K562 (cell line): ENCODE data around the gene LRRC4B. TPM values are rescaled to one million over a fixed set of nuclear protein-coding genes. Genes with fewer than 3 reads are reported as not detected.

Experiments used
- ARID4B ChIP-seq: sonication (generic); formaldehyde crosslinking; IDR thresholded peaks from 2 replicates; pipeline ENCODE4 v1.8.0; 2022; ENCODE audit warnings: mild to moderate bottlenecking, missing genetic modification reagents
- CREB3 ChIP-seq: fragments of 450-650 bp; conservative IDR thresholded peaks from 2 replicates; pipeline ENCODE4 v1.6.1; 2016; ENCODE audit warnings: missing genetic modification characterization, low read depth, mild to moderate bottlenecking, missing compliant biosample characterization, moderate library complexity
- E2F5 ChIP-seq: sonication (generic); formaldehyde crosslinking; IDR thresholded peaks from 2 replicates; pipeline ENCODE4 v1.8.0; 2022; ENCODE audit warnings: mild to moderate bottlenecking, missing genetic modification reagents
- EGR1 ChIP-seq: fragments of 450-650 bp; conservative IDR thresholded peaks from 2 replicates; pipeline ENCODE4 v1.6.1; 2017; ENCODE audit warnings: mild to moderate bottlenecking
- ELF2 ChIP-seq: fragments of 250-450 bp; sonication (Bioruptor Pico); IDR thresholded peaks from 2 replicates; pipeline ENCODE4 v1.5.0; 2021; ENCODE audit warnings: mild to moderate bottlenecking
- GABPB1 ChIP-seq: sonication (generic); formaldehyde crosslinking; IDR thresholded peaks from 2 replicates; pipeline ENCODE4 v1.8.0; 2022; ENCODE audit warnings: mild to moderate bottlenecking, missing genetic modification reagents
- GTF2A2 ChIP-seq: IDR thresholded peaks from 2 replicates; pipeline ENCODE4 v1.6.1; 2016; ENCODE audit warnings: mild to moderate bottlenecking, missing genetic modification characterization, missing compliant biosample characterization
- MYC ChIP-seq, 2 experiments: fragments of 250-450 bp in 1 of 2; sonication (Bioruptor Pico) in 1 of 2; IDR thresholded peaks; 2 replicates each; pipeline versions ENCODE4 v1.5.1 to v1.6.1; 2012 to 2021; ENCODE audit warnings: low read depth in 2 of 2, borderline replicate concordance in 1 of 2, improper control_type of control experiment in 1 of 2, low read length in 1 of 2, mild to moderate bottlenecking in 1 of 2, moderate library complexity in 1 of 2
- STAT6 ChIP-seq: sonication (generic); formaldehyde crosslinking; IDR thresholded peaks from 2 replicates; pipeline ENCODE4 v1.8.1; 2023; ENCODE audit warnings: mild to moderate bottlenecking, missing genetic modification reagents
- ZHX1 ChIP-seq: fragments of 150-350 bp; conservative IDR thresholded peaks from 2 replicates; pipeline ENCODE4 v1.6.1; 2014; ENCODE audit warnings: low read length
- ZNF143 ChIP-seq: sonication (generic); formaldehyde crosslinking; IDR thresholded peaks from 2 replicates; pipeline ENCODE4 v1.9.0; 2022; ENCODE audit warnings: mild to moderate bottlenecking, missing genetic modification reagents
- ZNF280A ChIP-seq: fragments of 450-650 bp; IDR thresholded peaks from 2 replicates; pipeline ENCODE4 v1.6.1; 2018; ENCODE audit warnings: mild to moderate bottlenecking, low read depth; ENCODE audit not compliant: partially characterized antibody
- polyA plus RNA-seq, 8 experiments: library from polyadenylated mRNA; depleted of rRNA in 4 of 8; stranded (reverse) in 5 of 8; unstranded in 3 of 8; fragments of >200 nt; fragmentation: Nextera tagmentation in 2 of 8; fragmentation: Illumina TruSeq in 1 of 8; extraction: Ambion mirVana in 2 of 8; extraction: Trizol in 1 of 8; gene quantifications; 2 replicates each; pipeline versions ENCODE4 v1.2.1 to v1.2.3, GENCODE V29; 2011 to 2014; ENCODE audit warnings: inconsistent platforms in 1 of 8, missing spikeins in 1 of 8
- total RNA-seq, 7 experiments: library from RNA; depleted of rRNA in 6 of 7; stranded (reverse); fragments of >200 nt in 6 of 7; fragmentation: Illumina TruSeq in 2 of 7; extraction: Trizol in 2 of 7; gene quantifications; 2 replicates each; pipeline versions ENCODE4 v1.2.1 to v1.2.3, GENCODE V29; 2011 to 2021; ENCODE audit warnings: low replicate concordance in 1 of 7

The LRRC4B gene
- total and polyA plus RNA-seq, 9 of the 15 experiments (the other 6 are each of a cell fraction or from before 2014, with no cell fraction given), result 0.18 to 9.6 (median 2.9) TPM; not detected in 2

- TF ChIP-seq ZNF280A, result no peak
- TF ChIP-seq MYC (IDR thresholded peaks at IDR 0.05; ENCODE audit: low read depth, low read length), result 0 out of 2 replicates have a peak, but pooled peaks have one; percentile 12
- TF ChIP-seq MYC (CRISPR knock-in tag; IDR thresholded peaks at IDR 0.05; ENCODE audit: borderline replicate concordance, low read depth), result no peak
- no peak for TF ChIP-seq ZNF143 (CRISPR knock-in tag)
- no peak for TF ChIP-seq ZHX1
- TF ChIP-seq ELF2 (CRISPR knock-in tag), result peak; percentile 34; the same call in 1 of the 2 replicates
- TF ChIP-seq ARID4B, result no peak
- TF ChIP-seq GTF2A2 (tag), result no peak
- no peak for TF ChIP-seq CREB3 (tag)
- peak; percentile 98 for TF ChIP-seq EGR1
- no peak for TF ChIP-seq STAT6 (CRISPR knock-in tag)
- no peak for TF ChIP-seq E2F5 (CRISPR knock-in tag)
- peak; percentile 50; the same call in 1 of the 2 replicates for TF ChIP-seq GABPB1 (CRISPR knock-in tag)
Measured at GRCh38 chr19:50601407-50602088, 33.3 kb upstream of the LRRC4B start (continued).
